Stimulated activated CD8-positive, alpha-beta memory T cell treated with anti-CD3 and anti-CD28 coated beads, Interleukin-15, amount 100 ng/mL, for 1 hour (primary cell): ENCODE data around the gene ZNF385A.

ENCODE experiments used
- DNase-seq: peaks from one replicate; pipeline ENCODE4 v3.0.0-alpha.2; 2020; ENCODE audit warnings: low read depth

Gene ZNF385A

GRCh38 chr12:54373649-54374561 is 10.6 kb downstream of the ZNF385A start:
- DNase-seq, result no peak

- no peak for DNase-seq
Observed at GRCh38 chr12:54372113-54372806, 12.3 kb downstream of the ZNF385A start.

- no peak for DNase-seq
Observed at GRCh38 chr12:54371328-54372112, 13.0 kb downstream of the ZNF385A start.

GRCh38 chr12:54370171-54370730 is 14.3 kb downstream of the ZNF385A start:
- no peak for DNase-seq

- no peak for DNase-seq
Observed at GRCh38 chr12:54369597-54370131, 14.9 kb downstream of the ZNF385A start.

GRCh38 chr12:54368709-54369596 is 15.6 kb downstream of the ZNF385A start:
- peak; percentile 86 for DNase-seq

GRCh38 chr12:54368025-54368708 is 16.4 kb downstream of the ZNF385A start:
- DNase-seq, result no peak

GRCh38 chr12:54364413-54364812 is 20.1 kb downstream of the ZNF385A start, which contains the start of gene GPR84:
GPR84 (minus strand) TSS chr12:54364486; CDS start chr12:54363851, 635 bp downstream.
- no peak for DNase-seq

- no peak for DNase-seq
Observed at GRCh38 chr12:54363618-54364017, 20.9 kb downstream of the ZNF385A start.

GRCh38 chr12:54363047-54363446 is 21.5 kb downstream of the ZNF385A start:
- DNase-seq, result no peak

- DNase-seq, result peak; percentile 40
Observed at GRCh38 chr12:54360717-54361456, 23.6 kb downstream of the ZNF385A start.

GRCh38 chr12:54359762-54360351 is 24.7 kb downstream of the ZNF385A start:
- no peak for DNase-seq

GRCh38 chr12:54358945-54359761 is 25.4 kb downstream of the ZNF385A start:
- peak; percentile 84 for DNase-seq

- no peak for DNase-seq
Observed at GRCh38 chr12:54358191-54358944, 26.2 kb downstream of the ZNF385A start.

- DNase-seq, result no peak
Observed at GRCh38 chr12:54357506-54358190, 26.9 kb downstream of the ZNF385A start.

- no peak for DNase-seq
Observed at GRCh38 chr12:54356951-54357356, 27.6 kb downstream of the ZNF385A start.

GRCh38 chr12:54356228-54356627 is 28.3 kb downstream of the ZNF385A start:
- DNase-seq, result no peak
